Skin of body (tissue), 2 donors: ENCODE data around the gene PRUNE2. TPM values are rescaled to one million over a fixed set of nuclear protein-coding genes. Genes with fewer than 3 reads are reported as not detected.
A peak's percentile ranks its signal among the peaks of the same experiment; 100 is the strongest.
"Not testable (repeated sequence)": the region's sequence is repeated elsewhere in the genome, so short reads cannot be mapped to it uniquely, and the experiment has no call there.

ENCODE experiments used
- DNase-seq: peaks from one replicate; lab custom pipeline; 2025; lab: John Stamatoyannopoulos, UW
- total RNA-seq: library from RNA; depleted of rRNA; stranded (reverse); fragments of >200 nt; gene quantifications from one replicate; pipeline ENCODE4 v1.2.3, GENCODE V29; 2014

The PRUNE2 gene
- total RNA-seq, 1 donor from 2014 or later = 13.6 TPM

DNA sequence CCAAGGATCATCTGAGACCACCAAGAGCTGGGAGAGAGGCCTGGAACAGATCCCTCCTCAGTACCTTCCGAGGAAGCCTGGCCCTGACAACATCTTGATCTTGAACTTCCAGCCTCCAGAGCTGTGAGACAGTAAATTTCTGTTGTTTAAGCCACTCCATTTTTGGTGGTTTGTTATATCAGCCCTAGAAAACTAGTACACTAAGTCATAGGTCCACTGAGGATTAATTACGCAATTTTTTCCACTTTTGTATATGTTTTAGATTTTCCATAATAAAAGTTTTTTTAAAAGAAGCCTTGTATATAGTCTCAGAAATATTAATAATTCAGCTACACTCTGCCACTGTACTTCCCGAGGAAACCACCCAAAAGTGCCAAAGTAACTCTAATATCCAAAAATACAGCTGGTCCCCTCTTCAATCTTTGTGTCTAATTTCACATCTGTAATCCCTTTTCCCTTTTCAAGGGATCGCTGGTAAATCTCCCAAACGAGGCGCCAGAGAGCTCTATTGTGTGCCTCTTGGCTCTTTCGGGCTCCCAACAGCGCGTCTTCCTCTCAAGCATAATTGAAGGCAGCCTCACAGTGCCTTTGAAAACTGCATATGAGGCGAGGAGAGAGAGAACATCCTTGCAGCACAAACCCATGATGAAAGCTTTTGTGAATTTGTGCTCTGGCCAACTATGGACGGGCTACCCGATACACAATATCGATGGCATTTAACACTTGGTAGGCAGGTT lies 32.7 kb downstream of the PRUNE2 start:
- peak; percentile 82 for DNase-seq

DNA sequence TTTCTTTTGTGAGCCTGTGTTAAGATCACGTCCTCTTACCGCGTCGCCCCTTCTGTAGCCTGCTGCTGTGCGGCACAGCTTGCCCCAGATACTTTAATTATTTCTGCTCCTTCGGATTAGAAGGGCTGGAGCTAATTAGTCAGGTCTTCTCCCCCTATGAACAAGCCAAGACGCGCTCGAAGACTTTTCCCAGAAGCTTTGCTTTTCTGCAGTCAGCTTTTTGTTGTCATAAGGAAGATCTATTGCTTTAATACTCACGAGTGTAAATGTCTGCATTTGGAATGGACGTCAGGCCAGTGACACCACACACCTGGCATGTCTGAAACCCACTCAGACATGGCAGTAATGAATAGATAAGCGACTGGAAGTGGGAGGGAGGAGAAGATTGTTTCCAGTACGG lies 37.0 kb downstream of the PRUNE2 start:
- DNase-seq = peak; percentile 3

GRCh38 chr9:76866689-76867088 lies 39.2 kb downstream of the PRUNE2 start:
- no peak for DNase-seq

DNA sequence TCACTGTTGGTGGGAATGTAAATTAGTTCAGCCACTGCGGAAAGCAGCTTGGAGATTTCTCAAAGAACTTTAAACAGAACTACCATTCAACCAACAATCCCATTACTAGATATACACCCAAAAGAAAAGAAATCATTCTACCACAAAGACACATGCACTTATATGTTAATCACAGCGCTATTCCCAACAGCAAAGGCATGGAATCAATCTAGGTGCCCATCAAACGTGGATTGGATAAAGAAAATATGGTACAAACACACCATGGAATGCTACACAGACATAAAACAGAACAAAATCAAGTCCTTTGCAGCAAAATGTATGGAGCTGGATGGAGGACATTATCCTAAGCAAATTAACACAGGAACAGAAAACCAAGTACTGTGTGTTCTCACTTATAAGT lies 42.1 kb downstream of the PRUNE2 start:
- no peak for DNase-seq

DNA sequence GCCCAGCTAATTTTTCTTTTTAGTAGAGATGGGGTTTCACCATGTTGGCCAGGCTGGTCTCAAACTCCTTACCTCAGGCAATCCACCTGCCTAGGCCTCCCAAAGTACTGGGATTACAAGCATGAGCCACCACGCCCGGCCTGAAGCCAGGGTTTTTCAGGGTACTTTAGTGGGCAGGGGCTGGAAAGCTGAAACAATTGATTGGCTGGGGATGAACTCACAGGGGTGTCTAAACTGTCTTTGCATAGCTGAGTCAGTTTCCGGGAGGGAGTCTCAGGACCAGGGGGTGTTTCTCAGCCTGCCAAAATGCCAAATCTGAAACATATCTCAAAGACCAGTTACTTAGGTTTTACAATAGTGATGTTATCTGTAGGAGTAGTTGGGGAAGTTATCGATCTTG lies 46.1 kb downstream of the PRUNE2 start:
- no peak for DNase-seq

DNA sequence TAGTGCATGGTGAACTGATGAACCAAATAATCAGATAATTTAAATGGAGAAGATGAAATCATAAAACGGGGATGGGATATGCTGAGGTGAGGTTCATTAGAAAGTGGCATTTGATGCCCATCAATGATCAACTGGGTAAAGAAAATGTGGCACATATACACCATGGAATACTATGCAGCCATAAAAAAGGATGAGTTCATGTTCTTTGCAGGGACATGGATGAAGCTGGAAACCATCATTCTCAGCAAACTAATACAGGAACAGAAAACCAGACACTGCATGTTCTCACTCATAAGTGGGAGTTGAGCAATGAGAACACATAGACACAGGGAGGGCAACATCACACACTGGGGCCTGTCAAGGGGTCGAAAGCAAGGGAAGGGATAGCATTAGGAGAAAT lies 47.7 kb downstream of the PRUNE2 start:
- not testable (repeated sequence) for DNase-seq

DNA sequence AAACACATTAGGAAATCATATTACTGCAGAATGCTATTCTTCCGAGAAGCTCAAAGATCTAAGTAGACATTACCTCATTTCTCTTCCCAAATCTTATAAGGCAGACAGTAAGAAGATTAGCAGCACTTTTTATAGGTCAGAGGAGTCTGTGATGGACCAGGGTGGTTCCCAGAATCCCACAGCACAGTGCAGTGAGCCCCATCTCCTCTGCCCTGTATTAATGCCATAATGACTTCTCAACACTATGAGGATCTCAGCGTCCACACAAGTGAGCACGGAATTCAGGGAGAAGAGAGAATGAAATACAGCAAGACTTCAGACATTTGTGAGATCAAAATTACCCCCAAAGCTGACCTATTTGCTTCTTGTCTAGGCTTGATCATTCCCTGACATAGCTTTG lies 49.9 kb downstream of the PRUNE2 start:
- no peak for DNase-seq

DNA sequence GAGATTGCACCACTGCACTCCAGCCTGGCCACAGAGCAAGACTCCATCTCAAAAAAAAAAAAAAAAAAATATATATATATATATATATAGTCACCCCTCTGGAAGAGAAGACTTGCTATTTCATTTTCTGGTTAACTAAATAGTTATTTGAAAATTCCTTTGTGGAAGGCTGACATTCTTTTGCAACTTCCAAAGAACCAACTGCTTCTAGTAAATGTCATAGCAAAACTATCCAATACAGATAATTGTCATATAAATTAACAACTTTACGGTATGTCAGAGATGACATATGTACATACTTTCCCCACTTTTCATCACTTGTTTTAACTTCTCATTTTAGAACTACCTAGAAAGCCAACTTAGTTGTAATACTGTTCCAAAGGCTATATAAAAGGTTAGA lies 50.9 kb downstream of the PRUNE2 start:
- no peak for DNase-seq

DNA sequence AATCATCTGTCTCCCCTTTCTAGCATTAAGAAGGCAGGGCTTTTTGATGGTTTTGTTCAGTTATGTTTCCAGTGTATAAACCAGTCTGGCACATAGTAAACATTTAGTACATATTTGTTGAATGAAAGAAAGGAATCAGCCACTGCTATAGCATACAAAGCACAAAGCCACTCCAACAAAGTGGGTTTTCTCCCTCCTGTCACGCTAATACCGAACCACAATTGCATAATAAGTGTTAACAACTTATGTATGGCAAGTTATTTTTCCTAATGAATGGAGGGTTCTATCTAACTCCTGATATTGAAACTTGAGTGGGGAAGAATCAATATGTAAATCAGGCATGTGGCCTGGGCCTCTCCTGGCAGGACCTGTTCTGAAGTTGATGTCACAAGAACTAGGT lies 53.9 kb downstream of the PRUNE2 start:
- no peak for DNase-seq

DNA sequence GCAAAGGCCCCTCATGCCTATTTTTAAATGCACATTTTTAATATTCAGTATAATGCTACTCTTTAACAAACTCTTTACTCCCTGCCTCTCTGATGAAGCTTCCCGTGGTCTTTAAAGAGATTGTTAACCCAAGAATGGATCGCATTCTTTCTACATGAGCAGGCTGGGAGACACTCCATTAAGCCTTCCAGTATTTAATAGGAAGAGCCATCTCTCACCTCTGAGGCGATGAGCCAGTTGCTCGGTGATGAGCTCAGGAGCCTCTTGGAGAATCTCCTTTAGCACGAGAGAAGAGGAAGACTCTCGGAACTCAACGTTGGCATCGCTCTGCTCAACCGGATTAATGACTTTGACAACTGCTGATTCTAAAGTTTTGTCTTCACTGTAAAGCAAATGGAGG lies 59.6 kb downstream of the PRUNE2 start:
- DNase-seq = no peak

- no peak for DNase-seq
These were observed 60.7 kb downstream of the PRUNE2 start for GRCh38 chr9:76845254-76845653.

DNA sequence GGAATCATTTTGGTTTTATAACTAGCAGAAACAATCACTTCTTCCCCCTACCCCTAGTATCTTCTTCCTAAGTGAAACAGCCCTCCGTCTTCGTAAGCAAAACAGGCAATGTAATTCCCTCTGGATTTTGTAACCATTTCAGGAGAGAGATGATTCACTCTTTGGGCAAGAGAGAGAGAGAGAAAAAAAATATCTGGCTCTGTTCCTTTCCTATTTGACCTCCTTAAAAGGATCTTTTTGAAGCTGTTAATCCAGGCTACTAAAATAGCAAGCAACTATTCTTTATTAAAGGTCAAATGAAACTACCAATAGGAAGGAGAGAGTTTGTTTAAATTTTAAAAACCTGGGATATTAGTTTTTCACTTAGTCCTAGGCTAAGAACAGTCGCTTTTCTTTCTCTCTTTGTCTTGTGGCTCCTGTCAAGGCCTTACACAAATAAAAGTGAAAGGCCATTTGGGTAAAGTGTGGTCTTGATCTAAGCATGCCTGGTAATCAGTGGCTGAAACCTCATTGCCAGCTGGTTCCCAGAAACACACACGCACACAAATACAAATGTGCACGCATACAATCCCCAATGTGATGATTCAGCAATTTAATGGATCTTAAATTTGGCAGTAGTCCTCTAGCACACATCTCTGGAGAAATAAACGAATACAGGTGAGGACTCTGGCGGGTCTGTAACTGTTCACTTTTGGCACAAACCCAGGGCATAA lies 70.2 kb downstream of the PRUNE2 start:
- no peak for DNase-seq

DNA sequence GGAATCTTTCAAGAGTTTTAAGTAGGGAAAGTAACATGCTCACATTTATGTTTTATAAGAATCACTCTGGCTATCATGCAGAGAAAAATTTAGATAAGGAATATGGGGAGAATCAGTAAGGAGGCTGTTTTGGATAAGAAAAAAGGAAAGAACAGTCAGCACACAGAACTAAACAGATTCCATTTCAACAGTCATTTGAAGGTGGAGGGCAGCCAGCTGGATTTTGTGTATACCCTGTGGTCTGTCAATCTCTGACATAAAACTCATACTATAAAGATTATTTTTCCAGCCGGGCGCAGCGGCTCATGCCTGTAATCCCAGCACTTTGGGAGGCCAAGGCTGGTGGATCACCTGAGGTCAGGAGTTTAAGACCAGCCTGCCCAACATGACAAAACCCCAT lies 77.5 kb downstream of the PRUNE2 start:
- no peak for DNase-seq

GRCh38 chr9:76827296-76828080 lies 78.4 kb downstream of the PRUNE2 start:
- no peak for DNase-seq

DNA sequence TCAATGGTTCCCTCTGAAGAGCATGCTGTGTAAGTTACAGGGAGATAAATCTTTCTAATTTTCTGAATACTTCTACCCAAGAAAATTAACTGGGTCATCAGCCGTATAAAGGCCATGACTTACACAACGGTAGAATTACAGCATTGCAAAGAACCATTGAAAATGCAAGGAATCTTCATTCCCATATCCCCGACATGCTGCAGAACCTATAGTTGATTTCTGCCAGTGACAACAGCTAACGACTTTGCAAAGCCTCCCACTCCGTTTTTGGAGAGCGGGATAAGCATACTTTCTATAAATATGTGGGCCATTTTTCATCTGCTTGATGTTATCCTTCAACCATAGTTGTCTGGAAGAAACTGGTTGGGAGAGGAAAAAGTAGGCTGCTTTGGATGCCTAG lies 85.5 kb downstream of the PRUNE2 start:
- DNase-seq = no peak

DNA sequence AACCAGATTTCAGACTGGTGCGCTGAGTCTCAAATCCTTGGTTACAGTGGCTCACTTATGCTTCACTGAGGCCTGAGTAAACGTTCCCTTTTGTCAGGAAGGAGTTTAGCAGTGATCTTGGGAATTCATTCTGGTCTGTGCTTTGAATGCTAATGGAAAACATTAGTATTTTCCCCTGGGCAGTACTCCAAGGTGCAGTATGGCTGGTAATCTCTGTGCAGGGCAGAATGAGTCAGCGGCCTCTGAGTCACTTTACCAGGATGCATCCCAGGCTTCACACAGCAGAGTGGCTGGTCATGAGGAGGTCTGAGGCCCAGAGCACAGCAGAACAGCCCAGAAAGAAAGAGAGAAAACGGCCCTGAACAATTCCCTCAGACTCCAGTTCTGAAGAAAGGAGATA lies 87.6 kb downstream of the PRUNE2 start:
- DNase-seq = no peak

- no peak for DNase-seq
These were observed 88.4 kb downstream of the PRUNE2 start for GRCh38 chr9:76817489-76817888.

- no peak for DNase-seq
These were observed 93.3 kb downstream of the PRUNE2 start for GRCh38 chr9:76812591-76812990.

GRCh38 chr9:76810377-76810957 lies 95.4 kb downstream of the PRUNE2 start:
- peak; percentile 22 for DNase-seq

DNA sequence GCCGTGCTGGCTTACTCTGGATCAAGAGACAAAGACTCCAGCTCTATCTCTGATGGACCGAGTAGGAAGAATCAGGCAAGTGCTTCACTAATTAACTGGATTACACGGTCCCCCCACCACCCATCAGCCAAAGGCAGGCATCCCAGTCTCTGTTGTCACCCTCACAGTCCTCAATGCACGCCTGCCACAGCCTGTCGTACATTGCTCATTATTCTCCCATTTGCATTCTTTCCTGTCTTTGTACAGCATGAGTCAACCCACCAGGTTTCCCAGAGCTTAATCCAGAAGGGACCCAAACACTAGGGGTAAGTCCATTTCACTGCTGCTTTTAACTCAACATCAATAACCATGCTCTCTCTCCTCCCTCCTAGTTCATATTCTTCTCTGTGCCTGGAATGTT lies 97.3 kb downstream of the PRUNE2 start:
- no peak for DNase-seq

GRCh38 chr9:76803762-76804161 lies 102.2 kb downstream of the PRUNE2 start:
- DNase-seq = no peak

DNA sequence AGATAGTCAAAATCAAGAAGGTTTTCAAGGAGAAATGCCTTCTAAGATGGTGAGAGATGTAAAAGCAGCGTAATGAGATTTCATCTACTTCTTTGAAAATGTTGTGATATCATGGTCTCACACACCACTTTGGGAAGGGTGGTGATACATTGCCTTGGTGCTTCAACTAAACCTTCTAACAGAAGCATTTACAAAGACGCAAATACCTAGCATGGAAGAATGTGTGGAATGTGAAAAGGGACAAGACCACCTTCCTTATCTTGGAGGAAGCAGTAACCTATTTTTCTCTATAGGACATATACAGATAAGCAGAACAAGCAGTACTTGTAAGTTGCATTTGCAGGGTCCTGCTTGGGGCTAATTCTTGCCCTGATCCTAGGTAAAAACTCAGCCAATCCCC lies 102.8 kb downstream of the PRUNE2 start:
- no peak for DNase-seq
